ENCODE data around the gene CAMK1G.

The CAMK1G gene

DNA sequence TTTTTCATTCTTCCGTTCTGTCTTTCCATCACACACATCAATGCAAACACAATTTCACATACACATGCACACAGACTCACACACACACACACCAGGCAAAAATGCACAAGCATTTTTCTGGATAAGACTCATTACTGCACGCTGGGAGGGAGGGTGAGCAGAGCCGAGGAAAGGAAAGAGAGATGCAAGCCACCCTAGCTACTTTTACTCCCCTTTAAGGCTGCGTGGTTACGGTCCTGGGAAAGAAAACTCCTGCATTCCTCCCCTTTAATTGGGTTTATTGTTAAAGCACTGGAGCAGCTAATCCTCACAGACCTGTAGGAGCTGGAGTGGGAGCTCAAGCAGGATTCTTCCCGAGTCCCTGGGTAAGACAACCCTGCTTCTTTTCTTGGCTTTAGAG is at the start of gene CAMK1G:
Gene CAMK1G (plus strand): TSS at position 307 of the 400 bp plus-strand sequence. CDS start 11,270 bp downstream, outside the sequence.
- no peak within 1 kb of the TSS for H3K4me3 ChIP-seq (ENCODE audit: low read depth, low read length)
- no peak for TF ChIP-seq CTCF (IDR thresholded peaks at IDR 0.05; ENCODE audit: control insufficient read depth, extremely low read depth, insufficient read depth)
- DNase-seq (ENCODE audit: low read depth), result no peak

- no peak for DNase-seq (ENCODE audit: low read depth)
- no peak for TF ChIP-seq CTCF (IDR thresholded peaks at IDR 0.05; ENCODE audit: control insufficient read depth, extremely low read depth, insufficient read depth)
- H3K4me3 ChIP-seq (ENCODE audit: low read depth, low read length), result no peak overlapping the region
Measured at GRCh38 chr1:209534496-209535250, 48.8 kb upstream of the CAMK1G start.

- no peak for DNase-seq (ENCODE audit: low read depth)
- H3K4me3 ChIP-seq (ENCODE audit: low read depth, low read length), result no peak overlapping the region
- TF ChIP-seq CTCF (IDR thresholded peaks at IDR 0.05; ENCODE audit: control insufficient read depth, extremely low read depth, insufficient read depth), result no peak
Measured at GRCh38 chr1:209536843-209537242, 46.7 kb upstream of the CAMK1G start.

GRCh38 chr1:209537336-209538114 is 46.0 kb upstream of the CAMK1G start:
- no peak for TF ChIP-seq CTCF (IDR thresholded peaks at IDR 0.05; ENCODE audit: control insufficient read depth, extremely low read depth, insufficient read depth)
- no peak overlapping the region for H3K4me3 ChIP-seq (ENCODE audit: low read depth, low read length)
- no peak for DNase-seq (ENCODE audit: low read depth)

GRCh38 chr1:209539576-209539975 is 43.9 kb upstream of the CAMK1G start:
- TF ChIP-seq CTCF (IDR thresholded peaks at IDR 0.05; ENCODE audit: control insufficient read depth, extremely low read depth, insufficient read depth), result no peak
- no peak for DNase-seq (ENCODE audit: low read depth)
- no peak overlapping the region for H3K4me3 ChIP-seq (ENCODE audit: low read depth, low read length)

GRCh38 chr1:209542585-209542984 is 40.9 kb upstream of the CAMK1G start:
- DNase-seq (ENCODE audit: low read depth), result no peak
- TF ChIP-seq CTCF (IDR thresholded peaks at IDR 0.05; ENCODE audit: control insufficient read depth, extremely low read depth, insufficient read depth), result no peak
- H3K4me3 ChIP-seq (ENCODE audit: low read depth, low read length), result no peak overlapping the region
